GM21723 (cell line): ENCODE results near the gene ZMIZ1.

ENCODE experiments used
- ATAC-seq: cut with Tn5 transposase; IDR thresholded peaks from one replicate; pipeline ENCODE4 v1.9.1; 2021; ENCODE audit warnings: mild to moderate bottlenecking, moderate library complexity; ENCODE audit not compliant: unreplicated experiment

ZMIZ1 gene

DNA sequence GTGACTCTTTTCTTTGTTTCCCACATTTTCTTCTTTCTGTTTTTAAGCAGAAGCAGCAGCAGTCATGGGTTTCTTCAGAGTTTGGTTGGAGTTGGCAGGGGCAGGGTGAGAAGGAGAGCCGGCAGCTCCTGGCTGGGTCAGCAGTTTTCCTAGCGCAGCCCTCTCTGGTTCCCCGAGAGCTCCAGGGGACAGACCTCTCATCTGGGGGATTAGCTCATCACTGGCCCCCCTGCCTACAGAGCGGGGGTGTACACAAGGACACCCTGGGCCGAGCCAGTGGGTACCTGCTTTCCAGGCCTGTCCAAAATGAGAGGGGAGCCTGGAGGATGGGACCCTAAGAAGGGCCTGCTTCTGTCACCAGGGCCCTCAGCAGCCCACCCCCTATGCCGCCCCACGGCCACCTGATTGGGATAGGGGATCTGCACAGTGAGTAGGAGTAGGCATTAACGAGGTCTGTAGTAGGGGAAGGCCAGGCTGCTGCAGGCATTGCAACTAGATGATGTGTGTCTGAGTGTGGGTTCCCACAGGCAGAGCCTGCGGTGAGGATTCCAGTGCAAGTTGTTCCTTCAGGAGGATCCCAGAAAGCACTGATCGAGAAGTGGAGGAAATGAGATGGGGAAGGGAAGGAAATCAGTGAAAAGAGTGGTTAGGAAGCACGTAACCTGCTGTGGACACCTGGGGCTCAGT, 155.6 kb downstream of the ZMIZ1 start:
- ATAC-seq, result no peak

DNA sequence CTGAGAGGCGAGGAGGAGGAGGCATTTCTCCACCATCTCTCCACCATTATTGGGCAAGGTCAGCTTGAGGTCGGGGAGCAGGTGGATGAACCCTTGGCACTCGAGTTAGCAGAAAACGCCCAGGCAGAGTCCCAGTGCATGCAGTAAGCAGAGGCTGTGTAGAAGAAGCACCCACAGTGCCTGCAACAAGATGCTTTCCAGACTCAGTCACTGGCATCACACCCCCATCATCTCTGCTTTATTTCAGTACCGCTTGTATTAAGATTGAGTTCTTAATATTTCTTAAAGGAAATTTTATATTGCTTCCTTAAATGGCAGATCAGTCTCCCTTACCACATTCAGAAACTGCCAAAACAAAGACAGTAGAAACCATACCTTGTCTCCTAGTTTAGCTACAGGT, 156.2 kb downstream of the ZMIZ1 start:
- ATAC-seq, result no peak

DNA sequence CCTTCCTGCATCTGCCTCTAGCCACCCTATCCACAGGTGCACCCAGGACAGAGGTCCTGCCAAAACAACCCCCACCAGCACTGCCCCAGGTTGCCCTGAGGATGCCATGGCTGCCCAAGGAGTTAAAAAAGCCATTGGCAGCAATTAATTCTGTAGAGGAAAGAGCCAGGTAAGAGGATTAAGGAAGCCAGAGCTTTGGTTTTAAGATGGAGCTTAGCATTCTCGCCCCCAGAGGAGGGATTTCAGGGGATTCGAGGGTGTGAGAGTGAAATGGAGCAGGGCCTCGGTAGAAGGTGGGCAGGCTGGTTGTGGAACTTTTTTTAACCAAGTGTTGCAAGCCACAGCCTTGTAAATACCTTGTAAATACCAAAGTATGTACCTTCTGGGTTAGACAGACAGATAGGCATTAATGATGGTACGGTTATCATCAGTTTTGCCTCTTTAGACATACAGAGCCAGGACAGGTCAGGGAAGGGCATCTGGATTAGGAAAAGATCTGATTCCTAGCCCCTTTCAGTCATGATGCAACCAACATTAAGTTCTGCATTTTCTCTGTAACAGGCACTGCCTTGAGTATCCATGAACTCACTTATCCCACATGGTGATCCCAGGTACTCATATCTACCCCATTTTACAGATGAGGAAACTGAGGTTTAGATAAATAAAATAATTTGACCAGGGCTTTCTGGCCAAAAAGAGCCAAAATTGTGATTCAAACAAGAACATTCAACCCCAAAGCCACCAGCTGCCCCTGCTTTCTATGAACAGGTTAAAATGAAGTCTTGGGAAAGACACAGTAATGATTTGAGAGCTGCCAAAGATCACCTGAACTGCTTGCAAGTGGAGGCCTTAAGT, 157.9 kb downstream of the ZMIZ1 start:
- no peak for ATAC-seq

DNA sequence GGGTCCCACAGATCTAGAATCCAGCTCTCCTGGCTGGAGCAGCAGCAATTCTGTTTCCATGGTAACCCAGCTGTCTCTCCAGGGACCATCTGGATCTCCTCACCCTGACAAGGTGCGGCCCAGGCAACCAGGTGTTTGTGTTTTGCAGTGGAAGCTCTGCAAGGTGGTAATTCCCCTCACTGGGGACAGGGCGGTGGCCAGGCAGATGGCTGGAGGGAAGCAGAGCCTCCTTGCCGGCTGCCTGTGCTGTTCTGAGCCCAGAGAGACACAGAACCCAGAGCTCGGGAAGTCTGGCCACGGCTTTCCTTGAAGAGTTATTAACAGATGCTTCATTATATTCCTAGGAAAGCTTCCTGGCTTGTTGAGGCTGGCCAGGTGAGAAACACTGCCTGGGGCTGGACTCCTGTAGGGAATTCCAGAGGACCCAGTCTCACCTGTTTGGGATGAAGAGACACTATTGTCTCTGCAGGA, 160.3 kb downstream of the ZMIZ1 start:
- ATAC-seq, result no peak

DNA sequence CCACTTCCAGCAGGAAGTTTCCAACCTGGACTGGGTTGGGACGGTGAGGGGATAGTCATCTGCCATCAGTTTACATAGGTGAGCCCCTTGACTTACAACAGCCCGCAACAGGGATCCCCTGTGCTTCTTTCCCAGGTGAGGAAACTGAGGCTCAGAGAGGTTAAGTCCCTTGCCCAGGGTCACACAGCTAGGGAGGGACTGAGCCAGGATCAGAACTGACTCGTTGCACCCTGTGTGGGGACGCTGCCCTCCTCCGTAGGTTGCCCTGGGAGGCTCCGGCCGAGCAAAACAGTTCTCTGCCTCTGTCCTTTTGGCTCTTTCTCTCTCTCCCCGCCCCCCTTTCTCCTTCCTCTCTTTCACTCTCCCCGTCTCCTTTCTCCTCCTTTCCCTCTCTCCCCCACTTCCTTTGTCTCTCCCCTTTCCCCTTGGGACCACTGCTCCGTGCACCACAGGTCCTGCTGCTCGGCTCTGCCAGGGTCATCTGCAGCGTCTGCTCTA, 161.1 kb downstream of the ZMIZ1 start:
- ATAC-seq, result no peak

DNA sequence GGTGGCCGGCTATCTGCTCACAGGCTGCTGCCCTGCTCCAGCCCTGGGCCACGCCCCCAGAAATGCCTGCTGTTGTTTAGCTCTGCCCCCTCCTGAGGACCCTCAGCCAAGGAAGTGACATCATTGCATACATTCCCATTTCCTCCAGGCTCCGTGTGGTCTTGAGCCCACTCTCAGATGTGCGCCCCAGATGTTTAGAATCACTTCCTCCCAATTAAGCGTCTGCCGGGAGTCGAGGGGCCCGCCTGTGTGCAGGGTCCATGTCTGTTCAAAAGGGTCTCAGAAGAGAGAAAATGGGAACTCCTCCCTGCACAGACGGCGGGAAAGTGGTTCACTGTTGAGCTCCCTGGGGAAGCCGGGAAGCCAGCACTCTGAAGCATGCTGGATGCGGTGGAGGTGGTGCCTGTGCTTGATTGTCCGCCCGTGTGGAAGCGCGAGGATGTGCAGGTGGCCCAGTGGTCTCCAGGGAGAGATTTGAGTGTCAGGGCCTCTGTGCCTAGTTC, 161.6 kb downstream of the ZMIZ1 start:
- no peak for ATAC-seq

DNA sequence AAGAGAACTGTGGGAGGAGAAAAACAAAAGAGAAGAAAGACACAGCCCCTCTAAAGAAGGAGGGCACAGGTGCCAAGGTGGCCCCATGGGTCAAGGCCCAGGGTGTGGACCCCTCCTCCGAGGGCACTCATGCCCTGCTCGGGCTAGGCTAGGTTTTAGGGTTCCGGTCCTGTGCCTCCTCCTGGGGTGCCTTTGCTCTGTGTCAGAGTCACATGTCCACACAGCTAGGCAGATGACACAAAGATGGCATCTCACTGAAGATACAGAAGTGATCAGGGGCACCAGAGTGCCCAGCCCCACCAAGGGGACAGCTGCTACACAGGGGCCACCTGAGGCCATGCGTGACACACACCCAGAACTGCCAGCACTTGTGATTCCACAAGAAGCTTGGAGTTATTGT, 162.1 kb downstream of the ZMIZ1 start:
- ATAC-seq, result no peak

DNA sequence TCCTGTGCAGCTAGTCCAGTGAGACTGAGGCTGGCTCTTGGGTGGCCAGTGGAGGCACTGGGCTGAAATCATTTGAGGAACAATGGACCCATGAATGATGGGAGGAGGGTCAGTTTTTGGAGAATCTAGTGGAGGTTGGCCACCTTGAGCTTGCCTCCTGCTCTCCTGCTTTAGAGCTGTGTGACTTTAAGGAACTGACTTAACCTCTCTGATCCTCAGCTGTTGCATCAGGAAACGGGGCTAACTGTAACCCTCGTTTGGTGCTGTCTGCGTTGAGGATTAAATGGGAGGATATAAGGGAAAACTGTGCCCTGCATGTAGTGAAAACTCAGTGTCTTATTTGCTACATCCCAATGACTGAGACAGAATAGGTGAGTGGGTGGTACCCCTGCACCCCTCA, 163.1 kb downstream of the ZMIZ1 start:
- no peak for ATAC-seq

DNA sequence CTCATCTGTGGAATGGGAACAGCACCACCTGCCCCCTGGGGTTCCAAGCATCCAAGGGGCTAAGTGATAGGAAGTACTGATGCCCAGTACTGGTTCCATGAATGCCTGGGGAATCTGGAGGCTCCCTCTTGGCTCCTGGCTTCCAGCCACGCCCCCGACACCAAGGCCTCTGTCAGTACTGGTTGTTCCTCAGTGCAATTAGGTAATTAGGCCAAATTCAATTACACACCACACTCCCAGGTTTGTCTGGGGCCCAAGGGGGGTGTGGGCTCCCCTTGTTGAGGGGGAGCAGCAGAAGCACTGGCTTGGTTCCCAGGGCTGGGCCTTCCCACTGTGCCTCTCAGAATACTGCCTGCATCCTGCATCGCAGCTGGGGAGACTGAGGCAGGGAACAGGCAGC, 164.1 kb downstream of the ZMIZ1 start:
- ATAC-seq, result no peak

DNA sequence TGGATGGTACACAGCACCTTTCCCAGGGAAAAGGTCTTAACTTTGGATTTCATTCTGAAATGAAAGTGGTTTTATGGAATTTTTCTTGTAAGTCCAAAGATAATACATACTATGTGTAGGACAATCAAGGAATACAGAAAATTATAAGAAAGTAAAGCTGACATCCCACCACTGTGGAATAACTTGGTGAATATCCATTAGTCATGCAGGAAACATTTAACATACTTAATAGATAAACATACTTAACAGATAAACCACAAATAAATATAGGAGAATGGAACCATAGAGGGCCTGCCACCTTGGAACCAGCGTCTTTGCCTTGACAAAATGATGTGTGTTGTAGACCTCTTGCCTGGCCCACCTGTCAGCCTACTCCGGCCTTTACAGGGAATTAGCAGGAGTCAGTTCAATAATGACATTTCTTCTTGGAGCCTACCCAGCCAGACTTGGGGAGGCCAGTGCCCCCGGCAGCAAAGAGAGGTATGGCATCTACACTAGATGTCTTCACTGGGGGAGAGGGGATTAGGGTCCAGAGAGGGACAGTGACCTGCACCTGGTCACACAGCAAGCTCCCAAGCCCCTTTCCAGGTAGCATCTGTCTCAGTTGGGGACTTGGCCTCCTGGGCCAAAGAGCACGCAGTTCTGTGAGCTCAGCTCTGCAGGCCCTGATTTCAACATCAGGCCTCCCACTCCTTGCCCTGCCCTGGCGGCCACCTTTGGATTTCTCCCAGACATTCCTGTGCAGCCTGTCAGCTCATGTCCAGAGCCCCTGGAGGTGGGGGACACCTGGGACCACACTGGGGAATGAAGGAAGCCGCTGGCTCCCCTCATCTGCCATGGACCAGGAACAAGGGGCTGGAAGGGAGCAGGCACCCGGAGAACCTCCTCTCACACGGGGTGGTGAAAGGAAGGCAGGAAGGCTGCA, 165.9 kb downstream of the ZMIZ1 start:
- ATAC-seq, result no peak

DNA sequence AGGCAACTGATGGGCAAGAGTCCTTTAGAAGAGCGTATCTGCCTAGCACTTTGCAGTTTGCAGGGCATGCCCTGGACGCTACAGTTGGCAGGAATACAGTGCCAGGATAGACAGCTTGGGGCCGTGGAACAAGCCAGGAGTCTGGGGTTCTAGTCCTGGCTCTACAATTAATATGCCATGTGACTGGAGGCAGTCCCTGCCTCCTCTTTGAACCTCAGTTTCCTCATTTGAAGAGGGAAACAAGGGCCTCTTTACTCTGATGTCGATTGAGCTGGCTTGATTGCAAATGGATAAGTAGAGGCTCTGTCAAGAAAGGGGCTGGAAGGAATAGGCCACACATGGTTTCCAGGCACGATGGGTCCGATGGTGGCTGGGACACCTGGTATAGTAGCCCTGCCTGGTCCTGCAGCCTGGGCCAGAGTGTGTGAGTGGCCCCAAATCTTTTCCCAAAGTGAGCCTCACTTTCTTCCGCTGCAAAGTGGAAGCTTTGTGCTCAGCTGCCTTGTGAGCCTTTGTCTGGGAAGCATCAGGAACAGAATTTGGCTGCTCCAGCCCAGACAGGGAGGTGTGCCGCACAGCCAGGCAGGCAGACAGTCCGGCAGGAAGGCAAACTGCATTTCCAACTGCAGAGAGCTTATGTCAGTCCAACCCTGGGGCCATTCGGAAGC, 167.1 kb downstream of the ZMIZ1 start:
- no peak for ATAC-seq

DNA sequence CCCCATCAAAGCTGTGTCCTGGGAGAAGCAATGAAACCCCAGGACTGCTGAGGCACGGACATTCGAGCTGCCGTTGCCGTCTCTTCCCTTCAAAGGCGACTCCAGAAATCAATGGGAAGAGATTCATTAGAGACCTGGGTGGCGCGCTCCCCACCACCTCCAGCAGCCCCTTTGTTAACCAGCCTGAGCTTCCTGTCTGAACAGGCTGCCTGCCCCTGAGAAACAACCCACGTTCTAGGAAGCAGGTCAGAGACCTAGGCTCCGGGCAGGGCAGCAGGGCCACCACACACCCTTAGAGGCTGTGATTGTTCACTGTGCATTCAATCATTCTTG, 167.6 kb downstream of the ZMIZ1 start:
- ATAC-seq, result no peak

DNA sequence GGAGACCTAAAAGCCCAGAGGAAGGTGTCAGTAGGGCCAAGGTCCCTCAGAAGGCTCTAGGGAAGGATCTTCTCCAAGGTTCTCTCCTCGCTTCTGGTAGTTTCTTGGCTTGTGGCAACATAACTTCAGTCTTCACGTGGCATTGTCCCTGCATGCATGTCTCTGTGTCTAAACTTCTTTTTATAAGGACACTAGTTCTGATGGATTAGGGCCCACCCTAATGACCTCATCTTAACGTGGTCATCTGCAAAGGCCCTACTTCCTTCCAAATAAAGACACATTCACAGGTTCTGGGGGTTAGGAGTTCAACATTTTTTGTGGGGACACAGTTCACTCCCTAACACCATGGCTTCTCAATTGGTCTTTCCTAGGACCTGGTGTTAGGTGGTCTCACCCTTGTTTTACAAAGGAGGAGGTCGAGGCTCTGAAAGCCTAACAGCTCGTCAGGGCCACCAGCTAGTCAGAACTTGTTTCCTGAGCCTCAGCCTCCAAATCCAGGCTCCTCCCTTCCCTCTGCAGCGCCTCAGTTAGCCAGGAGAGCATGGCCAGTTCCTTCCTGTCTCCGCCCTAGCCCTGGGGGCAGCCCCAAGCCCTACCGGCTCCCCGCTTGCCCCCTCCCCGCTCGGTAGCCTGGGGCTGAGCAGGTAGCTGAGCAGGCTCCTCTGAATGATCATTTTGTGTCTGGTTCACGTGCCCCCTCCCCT, 168.8 kb downstream of the ZMIZ1 start:
- no peak for ATAC-seq

DNA sequence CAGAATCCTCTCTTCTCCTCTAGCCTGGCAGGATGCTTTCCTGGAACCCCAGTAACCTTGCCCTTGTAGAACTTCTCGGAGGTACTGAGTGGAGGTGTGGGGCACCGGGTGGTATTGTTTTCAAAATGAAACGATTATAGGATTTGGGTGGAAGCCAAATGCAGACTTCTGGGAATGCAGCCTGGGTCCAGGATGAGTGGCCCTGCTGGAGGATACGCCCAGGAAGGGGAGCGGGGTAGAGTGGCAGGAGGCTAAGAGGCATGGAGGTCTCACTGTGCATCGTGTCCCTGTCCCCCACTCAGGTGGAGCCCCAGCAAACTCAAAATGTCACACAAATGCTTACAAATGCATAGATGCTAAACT, 169.4 kb downstream of the ZMIZ1 start:
- ATAC-seq, result no peak

DNA sequence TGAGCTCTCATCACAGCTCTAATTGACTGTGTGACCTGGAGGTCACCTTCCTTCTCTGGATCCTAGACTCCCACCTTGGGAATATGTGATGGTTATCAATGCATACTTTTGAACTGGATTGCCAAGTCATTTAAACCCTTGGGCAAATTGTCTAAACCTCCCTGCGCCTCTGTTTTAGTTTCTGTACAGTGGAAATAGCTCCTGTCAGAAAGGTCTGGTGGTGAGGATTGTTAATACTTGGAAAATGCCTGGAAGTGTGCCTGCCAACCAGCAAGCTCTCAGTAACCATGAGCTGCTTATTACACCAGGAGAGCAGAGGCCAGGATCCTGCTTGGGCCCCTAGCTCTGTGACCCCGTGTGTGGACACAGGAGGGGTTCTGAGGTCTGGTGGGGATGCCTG, 169.8 kb downstream of the ZMIZ1 start:
- no peak for ATAC-seq

DNA sequence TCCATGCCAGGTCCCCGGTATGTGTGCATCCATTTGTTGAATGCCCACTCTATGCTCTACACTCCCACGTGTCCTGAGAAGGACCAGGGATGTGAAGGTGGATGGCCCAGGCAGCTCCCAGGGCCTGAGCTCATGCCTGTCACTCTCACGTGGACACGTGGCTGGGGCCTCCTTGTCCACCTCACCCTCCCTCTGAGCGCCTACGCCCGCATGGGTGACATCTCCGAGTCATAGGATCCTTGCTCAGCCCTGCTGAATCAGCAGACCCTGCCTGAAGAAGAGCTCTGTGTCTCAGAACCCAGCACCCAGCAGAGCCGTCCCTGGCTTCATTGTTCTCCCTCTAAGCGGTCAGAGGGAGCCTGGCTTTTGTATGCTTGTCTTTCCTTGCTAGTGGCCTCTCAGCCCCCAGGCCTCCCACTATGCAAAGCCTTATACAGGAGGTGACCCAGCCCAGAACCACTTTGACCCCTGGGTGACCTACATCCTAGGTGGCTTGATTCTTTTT, 170.6 kb downstream of the ZMIZ1 start:
- no peak for ATAC-seq

DNA sequence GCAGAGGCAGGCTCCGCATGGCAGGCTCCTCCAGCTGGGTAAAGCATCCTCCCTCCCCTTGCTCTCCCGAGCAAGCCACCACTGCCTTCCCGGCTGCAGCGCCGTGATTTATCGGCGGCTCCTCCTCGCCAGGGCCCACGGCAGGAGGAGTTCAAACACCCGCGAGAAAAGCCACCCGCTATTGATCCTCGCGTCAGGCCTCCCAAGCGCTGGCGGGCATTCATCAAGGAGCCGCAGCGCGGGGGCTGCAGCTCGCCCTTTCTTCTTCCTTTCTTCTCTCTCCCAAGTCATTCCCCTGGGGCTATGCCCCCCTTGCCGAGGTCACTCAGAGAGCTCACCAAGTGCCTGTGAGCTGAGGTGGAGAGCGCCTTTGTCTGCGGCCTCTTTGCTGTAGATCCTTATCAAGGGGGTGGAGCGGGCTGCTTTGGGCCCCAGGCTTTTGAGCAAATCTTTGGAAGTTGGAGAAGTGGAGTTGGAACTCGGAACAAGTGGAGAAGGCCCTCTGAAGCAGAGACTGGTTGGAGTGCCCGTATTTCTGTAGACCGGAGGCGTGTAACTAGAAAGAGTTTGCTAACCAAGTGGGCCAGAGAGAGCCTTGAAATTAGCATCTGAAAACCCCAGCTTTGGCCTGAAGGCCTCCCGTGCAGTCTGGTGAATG, 171.3 kb downstream of the ZMIZ1 start:
- ATAC-seq, result no peak

DNA sequence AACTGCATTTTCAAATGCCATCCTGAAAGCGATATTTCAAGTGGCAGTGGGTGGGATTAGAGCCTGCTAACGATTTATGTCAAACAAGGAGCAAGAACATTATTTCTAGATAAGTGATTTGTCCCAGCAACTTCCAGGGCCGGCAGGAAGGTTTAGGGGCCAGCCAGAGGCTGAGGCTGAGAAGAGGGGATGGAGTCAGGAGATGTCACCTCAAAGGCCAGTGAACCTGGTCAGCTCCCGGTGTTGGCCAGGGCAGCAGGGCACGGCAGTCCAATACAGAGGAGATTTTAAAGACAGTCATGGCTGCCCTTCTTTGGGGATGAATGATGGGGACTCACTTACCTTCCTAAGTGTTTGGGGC, 172.8 kb downstream of the ZMIZ1 start:
- ATAC-seq, result no peak

DNA sequence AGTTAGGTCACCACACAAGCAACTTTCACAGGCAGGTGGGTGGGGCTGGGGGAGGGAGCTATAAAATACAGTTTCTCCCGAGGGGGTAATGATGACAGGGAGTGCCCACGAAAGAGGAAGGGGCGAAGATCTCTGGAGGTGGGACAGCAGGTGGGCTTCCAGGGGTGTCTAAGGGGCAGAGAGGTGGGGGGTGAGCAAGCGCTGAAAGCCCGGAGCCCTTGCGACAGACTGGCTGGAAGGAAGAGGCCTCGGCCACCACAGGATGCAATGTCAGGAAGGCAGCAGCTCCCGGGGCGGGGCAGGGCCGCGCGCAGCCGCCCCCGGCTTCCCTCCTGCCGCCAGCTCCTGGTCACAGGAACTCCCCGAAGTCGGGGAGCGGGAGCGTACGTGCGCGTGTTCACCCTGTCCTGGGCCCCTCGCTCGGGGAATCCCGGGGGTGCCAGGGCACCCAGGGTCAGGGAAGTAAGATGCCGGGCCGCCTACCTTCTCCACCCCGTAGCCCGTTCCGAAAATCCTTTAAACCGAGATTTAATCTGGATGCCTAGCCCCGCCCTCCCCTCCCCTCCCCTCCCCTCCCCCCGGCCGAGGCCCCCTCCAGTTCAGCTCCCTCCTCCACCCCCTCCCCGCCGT, 173.3 kb downstream of the ZMIZ1 start:
- peak; percentile 44 for ATAC-seq
